ENCODE measurements around the gene SNX9.

The SNX9 gene

GRCh38 chr6:157928428-157928827 lies 105.4 kb downstream of the SNX9 start:
- no peaks in the 10 kb centered on the region for H3K9me3 ChIP-seq (ENCODE audit: insufficient read depth, low read depth, low read length)
- H3K79me2 ChIP-seq (ENCODE audit: insufficient read depth, low read length): no peaks in the 10 kb centered on the region
- no peak overlapping the region for H2AFZ ChIP-seq (ENCODE audit: low read length)
- no peaks in the 10 kb centered on the region for H3K9me2 ChIP-seq (replicated peaks; ENCODE audit: low read depth, low read length)
- no peaks in the 10 kb centered on the region for H3K36me3 ChIP-seq (ENCODE audit: insufficient read depth, low read length)
- no peaks in the 10 kb centered on the region for H3K27me3 ChIP-seq (ENCODE audit: insufficient read depth, low read length, poor library complexity, severe bottlenecking)
- TF ChIP-seq, protein P1, sequence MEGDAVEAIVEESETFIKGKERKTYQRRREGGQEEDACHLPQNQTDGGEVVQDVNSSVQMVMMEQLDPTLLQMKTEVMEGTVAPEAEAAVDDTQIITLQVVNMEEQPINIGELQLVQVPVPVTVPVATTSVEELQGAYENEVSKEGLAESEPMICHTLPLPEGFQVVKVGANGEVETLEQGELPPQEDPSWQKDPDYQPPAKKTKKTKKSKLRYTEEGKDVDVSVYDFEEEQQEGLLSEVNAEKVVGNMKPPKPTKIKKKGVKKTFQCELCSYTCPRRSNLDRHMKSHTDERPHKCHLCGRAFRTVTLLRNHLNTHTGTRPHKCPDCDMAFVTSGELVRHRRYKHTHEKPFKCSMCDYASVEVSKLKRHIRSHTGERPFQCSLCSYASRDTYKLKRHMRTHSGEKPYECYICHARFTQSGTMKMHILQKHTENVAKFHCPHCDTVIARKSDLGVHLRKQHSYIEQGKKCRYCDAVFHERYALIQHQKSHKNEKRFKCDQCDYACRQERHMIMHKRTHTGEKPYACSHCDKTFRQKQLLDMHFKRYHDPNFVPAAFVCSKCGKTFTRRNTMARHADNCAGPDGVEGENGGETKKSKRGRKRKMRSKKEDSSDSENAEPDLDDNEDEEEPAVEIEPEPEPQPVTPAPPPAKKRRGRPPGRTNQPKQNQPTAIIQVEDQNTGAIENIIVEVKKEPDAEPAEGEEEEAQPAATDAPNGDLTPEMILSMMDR (conservative IDR thresholded peaks at IDR 0.05; ENCODE audit: low read length): no peak
- TF ChIP-seq EZH2phosphoT487 (IDR thresholded peaks at IDR 0.05; ENCODE audit: borderline replicate concordance): no peak
- no peak overlapping the region for H3K4me3 ChIP-seq (ENCODE audit: low read length, poor library complexity, severe bottlenecking)
- no peaks in the 10 kb centered on the region for H3F3A ChIP-seq (ENCODE audit: low read depth)
- H3K4me1 ChIP-seq (ENCODE audit: insufficient read depth, low read length, poor library complexity, severe bottlenecking): no peaks in the 10 kb centered on the region
- H3K9ac ChIP-seq (ENCODE audit: low read depth, low read length, poor library complexity, severe bottlenecking): no peak overlapping the region
- no peaks in the 10 kb centered on the region for H4K20me1 ChIP-seq (ENCODE audit: insufficient read depth, low read length, poor library complexity, severe bottlenecking)
- no peak overlapping the region for H3K4me2 ChIP-seq (ENCODE audit: low read depth, low read length, poor library complexity, severe bottlenecking)

GRCh38 chr6:157929076-157929475 lies 106.0 kb downstream of the SNX9 start:
- no peak for TF ChIP-seq EZH2phosphoT487 (IDR thresholded peaks at IDR 0.05; ENCODE audit: borderline replicate concordance)
- TF ChIP-seq, protein P1 (conservative IDR thresholded peaks at IDR 0.05; ENCODE audit: low read length): no peak
- H3K4me1 ChIP-seq (ENCODE audit: insufficient read depth, low read length, poor library complexity, severe bottlenecking): no peaks in the 10 kb centered on the region
- H3K36me3 ChIP-seq (ENCODE audit: insufficient read depth, low read length): no peaks in the 10 kb centered on the region
- H3K9ac ChIP-seq (ENCODE audit: low read depth, low read length, poor library complexity, severe bottlenecking): no peak overlapping the region
- no peak overlapping the region for H3K4me3 ChIP-seq (ENCODE audit: low read length, poor library complexity, severe bottlenecking)
- H3K9me2 ChIP-seq (replicated peaks; ENCODE audit: low read depth, low read length): no peaks in the 10 kb centered on the region
- no peak overlapping the region for H2AFZ ChIP-seq (ENCODE audit: low read length)
- no peaks in the 10 kb centered on the region for H3K9me3 ChIP-seq (ENCODE audit: insufficient read depth, low read depth, low read length)
- H3F3A ChIP-seq (ENCODE audit: low read depth): no peaks in the 10 kb centered on the region
- H3K27me3 ChIP-seq (ENCODE audit: insufficient read depth, low read length, poor library complexity, severe bottlenecking): no peaks in the 10 kb centered on the region
- H3K79me2 ChIP-seq (ENCODE audit: insufficient read depth, low read length): no peaks in the 10 kb centered on the region
- no peaks in the 10 kb centered on the region for H4K20me1 ChIP-seq (ENCODE audit: insufficient read depth, low read length, poor library complexity, severe bottlenecking)
- H3K4me2 ChIP-seq (ENCODE audit: low read depth, low read length, poor library complexity, severe bottlenecking): no peak overlapping the region

- no peak overlapping the region for H3K4me2 ChIP-seq (ENCODE audit: low read depth, low read length, poor library complexity, severe bottlenecking)
- H3K36me3 ChIP-seq (ENCODE audit: insufficient read depth, low read length): no peaks in the 10 kb centered on the region
- no peaks in the 10 kb centered on the region for H3K27me3 ChIP-seq (ENCODE audit: insufficient read depth, low read length, poor library complexity, severe bottlenecking)
- no peak overlapping the region for H3K9ac ChIP-seq (ENCODE audit: low read depth, low read length, poor library complexity, severe bottlenecking)
- H3K9me3 ChIP-seq (ENCODE audit: insufficient read depth, low read depth, low read length): no peaks in the 10 kb centered on the region
- no peak overlapping the region for H3K4me3 ChIP-seq (ENCODE audit: low read length, poor library complexity, severe bottlenecking)
- H3K9me2 ChIP-seq (replicated peaks; ENCODE audit: low read depth, low read length): no peaks in the 10 kb centered on the region
- no peaks in the 10 kb centered on the region for H3K4me1 ChIP-seq (ENCODE audit: insufficient read depth, low read length, poor library complexity, severe bottlenecking)
- TF ChIP-seq EZH2phosphoT487 (IDR thresholded peaks at IDR 0.05; ENCODE audit: borderline replicate concordance): no peak
- TF ChIP-seq, protein P1 (conservative IDR thresholded peaks at IDR 0.05; ENCODE audit: low read length): no peak
- no peak overlapping the region for H2AFZ ChIP-seq (ENCODE audit: low read length)
- no peaks in the 10 kb centered on the region for H3K79me2 ChIP-seq (ENCODE audit: insufficient read depth, low read length)
- H3F3A ChIP-seq (ENCODE audit: low read depth): no peaks in the 10 kb centered on the region
- no peaks in the 10 kb centered on the region for H4K20me1 ChIP-seq (ENCODE audit: insufficient read depth, low read length, poor library complexity, severe bottlenecking)
Measured at GRCh38 chr6:157929765-157930319, 106.8 kb downstream of the SNX9 start.
